Prostate gland (tissue), 2 donors: ENCODE data around the gene COL9A3. TPM values are rescaled to one million over a fixed set of nuclear protein-coding genes. Genes with fewer than 3 reads are reported as not detected.

ENCODE experiments used
- DNase-seq: peaks from one replicate; pipeline ENCODE4 v3.0.0-alpha.2; 2019; ENCODE audit warnings: low spot score
- H3K27ac ChIP-seq, 2 donors: fragments of 200-600 bp; sonication (generic); 2 replicates each; pipeline ENCODE4 v1.5.1; 2017 to 2019
- H3K27me3 ChIP-seq: fragments of 200-600 bp; sonication (generic); replicated peaks from 2 replicates; pipeline ENCODE4 v1.5.1; 2019; ENCODE audit not compliant: insufficient read depth
- H3K36me3 ChIP-seq, 2 donors: fragments of 200-600 bp; sonication (generic); 1 replicate in 1 of 2; 2 replicates in 1 of 2; pipeline versions ENCODE4 v1.5.1 to v1.8.1; 2017 to 2019
- H3K4me1 ChIP-seq: fragments of 200-600 bp; sonication (generic); replicated peaks from 2 replicates; pipeline ENCODE4 v1.5.1; 2019
- H3K4me3 ChIP-seq, 2 donors: fragments of 200-600 bp; sonication (generic); 2 replicates each; pipeline ENCODE4 v1.5.1; 2017 to 2019
- H3K9me3 ChIP-seq: fragments of 200-600 bp; sonication (generic); 2 replicates; pipeline ENCODE4 v1.5.1; 2017
- POLR2A ChIP-seq: fragments of 450-650 bp; IDR thresholded peaks from one replicate; pipeline ENCODE4 v1.6.1; 2016; ENCODE audit warnings: antibody characterized with exemption, mild to moderate bottlenecking
- POLR2AphosphoS5 ChIP-seq: sonication (generic); formaldehyde crosslinking; IDR thresholded peaks from one replicate; pipeline ENCODE4 v1.6.1; 2017; ENCODE audit warnings: antibody characterized with exemption
- WGBS: methylation state at CpG from one replicate; pipeline ENCODE4 v1.1.5; 2018; 5-methylcytosine and 5-hydroxymethylcytosine counted together
- intact Hi-C: fragments of 100-400 bp; cut with DNase I; formaldehyde crosslinking; loops from one replicate; pipeline ENCODE4 v1.14.2; 2022
- total RNA-seq, 2 donors: library from RNA; depleted of rRNA; stranded (reverse); fragments of >200 nt; gene quantifications; one replicate each; pipeline ENCODE4 v1.1.0, GENCODE V29; 2016
- TF ChIP-seq, protein P1 (sequence below), 4 experiments: fragments of 200-600 bp in 2 of 4; fragments of 450-650 bp in 2 of 4; sonication (generic) in 2 of 4; IDR thresholded peaks; 1 replicate in 3 of 4; 2 replicates in 1 of 4; pipeline ENCODE4 v1.5.1; 2016 to 2019; ENCODE audit warnings: antibody characterized with exemption in 4 of 4, mild to moderate bottlenecking in 2 of 4, moderate library complexity in 2 of 4

The COL9A3 gene
- total RNA-seq, 2 donors from 2014 or later = 5.8 to 6.5 TPM

DNA sequence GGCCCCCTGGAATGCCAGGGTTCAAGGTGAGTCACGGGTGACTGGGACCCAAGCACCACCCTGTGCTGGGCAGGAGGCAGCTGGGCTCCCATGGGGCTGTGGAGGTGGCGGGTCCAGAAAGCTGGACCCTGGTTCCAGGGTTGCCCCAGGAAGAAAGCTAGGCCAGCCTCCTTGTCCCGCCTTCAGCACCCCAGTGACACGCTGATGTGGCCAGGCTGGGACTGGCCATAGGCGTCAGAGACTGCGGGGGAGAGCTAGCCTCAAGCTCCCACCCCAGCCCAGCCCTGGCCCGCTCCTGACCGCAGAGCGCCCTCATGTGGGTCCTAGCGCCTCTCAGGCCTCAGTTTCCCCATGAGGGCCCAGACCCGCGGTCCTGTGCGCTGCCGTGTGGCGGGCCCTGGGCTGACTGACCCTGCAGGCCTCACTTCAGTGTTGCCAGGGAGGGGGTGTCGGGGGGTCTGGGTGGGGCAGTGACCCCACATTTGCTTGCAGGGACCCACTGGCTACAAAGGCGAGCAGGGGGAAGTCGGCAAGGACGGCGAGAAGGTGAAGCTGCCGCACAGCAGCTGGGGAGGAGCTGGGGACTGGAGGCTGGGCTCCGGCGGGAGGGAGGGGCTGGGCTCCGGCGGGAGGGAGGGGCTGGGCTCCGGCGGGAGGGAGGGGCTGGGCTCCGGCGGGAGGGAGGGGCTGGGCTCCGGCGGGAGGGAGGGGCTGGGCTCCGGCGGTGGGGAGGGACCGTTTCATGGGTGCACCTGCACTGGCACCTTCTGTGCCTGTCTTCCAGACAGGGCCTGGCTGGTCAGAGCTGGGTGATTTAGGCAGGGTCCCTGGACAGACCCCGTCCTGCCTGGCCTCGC, 7.9 kb downstream of the COL9A3 start:
- WGBS = 31% methylated on average over 21 of the region's 36 CpGs
- H3K36me3 ChIP-seq = no peaks in the 10 kb centered on the region
- intact Hi-C loops = no loop called here
- DNase-seq = no peak
- no peaks in the 10 kb centered on the region for H3K4me1 ChIP-seq
- no peaks in the 10 kb centered on the region for H3K27me3 ChIP-seq
- no peak overlapping the region for H3K4me3 ChIP-seq
- no peak overlapping the region for H3K27ac ChIP-seq
- H3K9me3 ChIP-seq = no peaks in the 10 kb centered on the region
- TF ChIP-seq, protein P1, sequence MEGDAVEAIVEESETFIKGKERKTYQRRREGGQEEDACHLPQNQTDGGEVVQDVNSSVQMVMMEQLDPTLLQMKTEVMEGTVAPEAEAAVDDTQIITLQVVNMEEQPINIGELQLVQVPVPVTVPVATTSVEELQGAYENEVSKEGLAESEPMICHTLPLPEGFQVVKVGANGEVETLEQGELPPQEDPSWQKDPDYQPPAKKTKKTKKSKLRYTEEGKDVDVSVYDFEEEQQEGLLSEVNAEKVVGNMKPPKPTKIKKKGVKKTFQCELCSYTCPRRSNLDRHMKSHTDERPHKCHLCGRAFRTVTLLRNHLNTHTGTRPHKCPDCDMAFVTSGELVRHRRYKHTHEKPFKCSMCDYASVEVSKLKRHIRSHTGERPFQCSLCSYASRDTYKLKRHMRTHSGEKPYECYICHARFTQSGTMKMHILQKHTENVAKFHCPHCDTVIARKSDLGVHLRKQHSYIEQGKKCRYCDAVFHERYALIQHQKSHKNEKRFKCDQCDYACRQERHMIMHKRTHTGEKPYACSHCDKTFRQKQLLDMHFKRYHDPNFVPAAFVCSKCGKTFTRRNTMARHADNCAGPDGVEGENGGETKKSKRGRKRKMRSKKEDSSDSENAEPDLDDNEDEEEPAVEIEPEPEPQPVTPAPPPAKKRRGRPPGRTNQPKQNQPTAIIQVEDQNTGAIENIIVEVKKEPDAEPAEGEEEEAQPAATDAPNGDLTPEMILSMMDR (IDR thresholded peaks at IDR 0.05) = no peak
- no peak for TF ChIP-seq POLR2AphosphoS5
- no peak for TF ChIP-seq POLR2A

- H3K4me1 ChIP-seq = no peaks in the 10 kb centered on the region
Measured at GRCh38 chr20:62825333-62825985, 8.6 kb downstream of the COL9A3 start.

GRCh38 chr20:62825986-62826645, 9.3 kb downstream of the COL9A3 start:
- H3K4me1 ChIP-seq = no peaks in the 10 kb centered on the region
- 84% methylated on average over 24 of the region's 27 CpGs for WGBS
- TF ChIP-seq, protein P1 (IDR thresholded peaks at IDR 0.05) = no peak
- TF ChIP-seq POLR2AphosphoS5 (no peak), POLR2A (no peak)

More at GRCh38 chr20:62825333-62825985, 8.6 kb downstream of the COL9A3 start:
- H3K36me3 ChIP-seq = no peaks in the 10 kb centered on the region
- 93% methylated on average over 10 of the region's 22 CpGs for WGBS
- H3K27me3 ChIP-seq = no peaks in the 10 kb centered on the region
- H3K27ac ChIP-seq = no peak overlapping the region
- TF ChIP-seq, protein P1 (IDR thresholded peaks at IDR 0.05) = no peak
- TF ChIP-seq POLR2A (no peak), POLR2AphosphoS5 (no peak)
- intact Hi-C loops = no loop called here
- no peak overlapping the region for H3K4me3 ChIP-seq
- no peaks in the 10 kb centered on the region for H3K9me3 ChIP-seq
- DNase-seq = no peak

DNA sequence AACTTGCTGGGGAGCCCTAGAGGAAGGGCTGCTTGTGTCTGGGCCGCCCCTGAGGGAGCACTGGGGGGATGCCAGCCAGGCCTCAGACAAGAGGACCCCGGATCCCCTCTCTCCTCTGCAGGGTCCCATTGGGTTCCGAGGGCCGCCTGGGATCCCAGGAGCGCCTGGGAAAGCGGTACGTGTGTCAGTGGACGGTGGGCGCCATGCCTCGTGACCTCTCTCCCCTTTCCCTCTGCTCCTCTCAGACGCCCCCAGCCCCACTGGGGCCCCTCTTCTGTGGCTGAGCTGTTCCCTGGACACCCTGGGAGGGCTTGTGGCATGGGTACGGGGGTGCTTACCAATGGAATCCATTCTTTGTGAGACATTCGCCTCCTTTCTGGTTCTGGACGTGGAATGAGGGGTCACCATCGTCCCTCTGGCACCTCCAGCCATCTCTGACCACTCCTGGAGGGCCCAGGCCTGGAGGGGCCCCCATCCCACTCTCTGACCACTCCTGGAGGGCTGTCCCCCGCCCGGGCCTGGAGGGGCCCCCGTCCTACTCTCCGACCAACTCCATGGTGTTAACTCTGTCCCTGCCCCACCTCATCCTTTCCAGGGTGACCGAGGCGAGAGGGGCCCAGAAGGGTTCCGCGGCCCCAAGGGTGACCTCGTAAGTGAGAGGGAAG, 9.9 kb downstream of the COL9A3 start:
- H3K9me3 ChIP-seq = no peaks in the 10 kb centered on the region
- H3K27ac ChIP-seq = no peak overlapping the region
- no peak for DNase-seq
- WGBS = 93% methylated on average over 24 of the region's 24 CpGs
- intact Hi-C loops = no loop called here
- no peaks in the 10 kb centered on the region for H3K27me3 ChIP-seq
- no peaks in the 10 kb centered on the region for H3K4me1 ChIP-seq
- no peak overlapping the region for H3K4me3 ChIP-seq
- no peaks in the 10 kb centered on the region for H3K36me3 ChIP-seq
- TF ChIP-seq, protein P1 (IDR thresholded peaks at IDR 0.05) = no peak
- TF ChIP-seq POLR2AphosphoS5 = no peak

More at GRCh38 chr20:62825986-62826645, 9.3 kb downstream of the COL9A3 start:
- Histone ChIP-seq H3K27ac (no peak overlapping the region), H3K36me3 (no peaks in the 10 kb centered on the region), H3K27me3 (no peaks in the 10 kb centered on the region), H3K9me3 (no peaks in the 10 kb centered on the region), H3K4me3 (no peak overlapping the region)
- intact Hi-C loops = no loop called here
- no peak for DNase-seq
